K562 (cell line): Measurements from ENCODE around the gene ST6GALNAC3.

ENCODE experiments used
- ARNT ChIP-seq, 2 experiments: fragments of 450-650 bp; IDR thresholded peaks; 2 replicates each; pipeline ENCODE4 v1.6.1; 2016; ENCODE audit warnings: mild to moderate bottlenecking in 1 of 2
- CREB5 ChIP-seq: fragments of 250-450 bp; sonication (Bioruptor Pico); IDR thresholded peaks from 2 replicates; pipeline ENCODE4 v1.5.0; 2020; ENCODE audit warnings: mild to moderate bottlenecking
- CTCF ChIP-seq, 3 experiments: IDR thresholded peaks in 2 of 3; conservative IDR thresholded peaks in 1 of 3; 2 replicates each; pipeline ENCODE4 v1.5.1; 2011 to 2012; ENCODE audit warnings: low read length in 3 of 3, mild to moderate bottlenecking in 3 of 3, control low read depth in 2 of 3, improper control_type of control experiment in 1 of 3, inconsistent platforms in 1 of 3, low read depth in 1 of 3, mixed read lengths in 1 of 3, moderate library complexity in 1 of 3; ENCODE audit not compliant: insufficient read depth in 2 of 3
- HDAC1 ChIP-seq, 2 experiments: fragments of 450-650 bp; IDR thresholded peaks; 2 replicates each; pipeline ENCODE4 v1.6.1; 2016 to 2017; ENCODE audit warnings: inconsistent platforms in 1 of 2, mild to moderate bottlenecking in 1 of 2, moderate library complexity in 1 of 2
- JUNB ChIP-seq: fragments of 450-650 bp; formaldehyde crosslinking; conservative IDR thresholded peaks from 2 replicates; pipeline ENCODE4 v1.4.0; 2020; ENCODE audit warnings: mild to moderate bottlenecking
- KLF10 ChIP-seq: fragments of 250-450 bp; sonication (Bioruptor Pico); IDR thresholded peaks from 2 replicates; pipeline ENCODE4 v1.6.1; 2021; ENCODE audit warnings: matching md5 sums
- MAX ChIP-seq: sonication (generic); formaldehyde crosslinking; IDR thresholded peaks from 2 replicates; pipeline ENCODE4 v1.9.0; 2022; ENCODE audit warnings: mild to moderate bottlenecking, missing genetic modification reagents
- MTA3 ChIP-seq: fragments of 450-650 bp; formaldehyde crosslinking; IDR thresholded peaks from 2 replicates; pipeline ENCODE4 v1.6.1; 2017; ENCODE audit warnings: mild to moderate bottlenecking, borderline replicate concordance
- RFX7 ChIP-seq: fragments of 250-450 bp; sonication (Bioruptor Pico); IDR thresholded peaks from 2 replicates; pipeline ENCODE4 v1.5.1; 2021; ENCODE audit warnings: mild to moderate bottlenecking
- TEAD4 ChIP-seq, 2 experiments: sonication (generic) in 1 of 2; formaldehyde crosslinking in 1 of 2; IDR thresholded peaks; 2 replicates each; pipeline versions ENCODE4 v1.6.1 to v1.8.0; 2012 to 2022; ENCODE audit warnings: borderline replicate concordance in 1 of 2, inconsistent platforms in 1 of 2, low read length in 1 of 2, mild to moderate bottlenecking in 1 of 2, missing genetic modification reagents in 1 of 2
- ZFX ChIP-seq: sonication (generic); formaldehyde crosslinking; IDR thresholded peaks from 2 replicates; pipeline ENCODE4 v1.8.0; 2022; ENCODE audit warnings: mild to moderate bottlenecking, missing genetic modification reagents, moderate library complexity
- ZKSCAN1 ChIP-seq: fragments of 150-350 bp; IDR thresholded peaks from 2 replicates; pipeline ENCODE4 v1.6.1; 2016; ENCODE audit warnings: low read depth, low read length
- ZNF583 ChIP-seq: fragments of 250-450 bp; sonication (Bioruptor Pico); IDR thresholded peaks from 2 replicates; pipeline ENCODE4 v1.4.0; 2020

GRCh38 chr1:76593141-76593540 lies 518.6 kb downstream of the ST6GALNAC3 start:
- TF ChIP-seq RFX7 (no peak), CTCF (IDR thresholded peaks at IDR 0.05 in 2 of 3, conservative IDR thresholded peaks at IDR 0.05 in 1 of 3; ENCODE audit: insufficient read depth in 2 of 3, low read depth in 1 of 3, low read length in 3 of 3) (no peak), CREB5 (CRISPR knock-in tag) (no peak), ZKSCAN1 (no peak), TEAD4 (IDR thresholded peaks at IDR 0.05; ENCODE audit: low read length) (no peak), TEAD4 (CRISPR knock-in tag; IDR thresholded peaks at IDR 0.05; ENCODE audit: borderline replicate concordance) (no peak), HDAC1 (IDR thresholded peaks at IDR 0.05) (no peak), ZNF583 (CRISPR knock-in tag) (no peak), JUNB (CRISPR knock-in tag) (no peak), ZFX (no peak), ARNT (IDR thresholded peaks at IDR 0.05) (no peak), MAX (CRISPR knock-in tag) (no peak), MTA3 (no peak), KLF10 (no peak)
